Lower leg skin (tissue), 3 donors: ENCODE results near the gene FBXO36.

Experiments used
- POLR2A ChIP-seq, 2 donors: fragments of 450-650 bp; IDR thresholded peaks; one replicate each; pipeline ENCODE4 v1.6.1; 2016 to 2017; ENCODE audit warnings: antibody characterized with exemption in 2 of 2, mild to moderate bottlenecking in 1 of 2, moderate library complexity in 1 of 2
- TF ChIP-seq, protein P1 (sequence below), 3 donors: fragments of 450-650 bp; IDR thresholded peaks; one replicate each; pipeline ENCODE4 v1.5.1; 2016; ENCODE audit warnings: antibody characterized with exemption in 3 of 3, mild to moderate bottlenecking in 3 of 3, moderate library complexity in 2 of 3

DNA sequence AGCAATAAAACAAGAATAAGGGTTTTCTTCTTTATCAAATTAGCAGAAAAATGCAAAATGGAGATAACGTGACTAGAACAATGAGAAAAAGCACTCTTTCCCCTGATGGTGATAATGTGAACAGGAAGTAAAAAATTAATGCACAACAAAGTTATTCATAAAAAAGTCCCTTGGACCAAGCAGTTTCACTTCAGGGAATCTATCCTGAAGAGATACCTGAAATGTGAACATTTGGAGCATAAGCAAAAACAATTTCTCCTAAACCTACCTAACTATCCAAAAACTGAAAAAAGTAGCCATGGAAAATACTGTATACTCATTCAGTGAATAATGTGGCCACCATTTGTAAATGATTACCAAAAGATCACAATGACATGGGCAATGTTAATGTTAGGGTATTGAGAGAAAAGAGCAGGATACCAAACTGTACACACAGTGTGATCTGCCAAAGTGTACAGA is 49.2 kb upstream of the FBXO36 start:
- TF ChIP-seq, protein P1, sequence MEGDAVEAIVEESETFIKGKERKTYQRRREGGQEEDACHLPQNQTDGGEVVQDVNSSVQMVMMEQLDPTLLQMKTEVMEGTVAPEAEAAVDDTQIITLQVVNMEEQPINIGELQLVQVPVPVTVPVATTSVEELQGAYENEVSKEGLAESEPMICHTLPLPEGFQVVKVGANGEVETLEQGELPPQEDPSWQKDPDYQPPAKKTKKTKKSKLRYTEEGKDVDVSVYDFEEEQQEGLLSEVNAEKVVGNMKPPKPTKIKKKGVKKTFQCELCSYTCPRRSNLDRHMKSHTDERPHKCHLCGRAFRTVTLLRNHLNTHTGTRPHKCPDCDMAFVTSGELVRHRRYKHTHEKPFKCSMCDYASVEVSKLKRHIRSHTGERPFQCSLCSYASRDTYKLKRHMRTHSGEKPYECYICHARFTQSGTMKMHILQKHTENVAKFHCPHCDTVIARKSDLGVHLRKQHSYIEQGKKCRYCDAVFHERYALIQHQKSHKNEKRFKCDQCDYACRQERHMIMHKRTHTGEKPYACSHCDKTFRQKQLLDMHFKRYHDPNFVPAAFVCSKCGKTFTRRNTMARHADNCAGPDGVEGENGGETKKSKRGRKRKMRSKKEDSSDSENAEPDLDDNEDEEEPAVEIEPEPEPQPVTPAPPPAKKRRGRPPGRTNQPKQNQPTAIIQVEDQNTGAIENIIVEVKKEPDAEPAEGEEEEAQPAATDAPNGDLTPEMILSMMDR (IDR thresholded peaks at IDR 0.05) = no peak
- no peak for TF ChIP-seq POLR2A (IDR thresholded peaks at IDR 0.05)
